WTC11 (cell line): ENCODE measurements around the gene PARD3B. TPM values are rescaled to one million over a fixed set of nuclear protein-coding genes. Genes with fewer than 3 reads are reported as not detected.

ENCODE experiments used
- ATAC-seq: fragments of 200-7000 bp; cut with Tn5 transposase; 2 replicates; pipeline ENCODE4 v1.10.0; 2021; ENCODE audit warnings: mild to moderate bottlenecking, moderate library complexity
- CTCF ChIA-PET: fragments of 300-600 bp; sonication (Branson Sonifier 250); formaldehyde crosslinking; loops from one replicate; lab custom pipeline; 2021; ENCODE audit warnings: antibody characterized with exemption; lab: Charles Lee
- POLR2A ChIA-PET: fragments of 350-600 bp; sonication (Branson Sonifier 250); formaldehyde crosslinking; loops from one replicate; lab custom pipeline; 2021; ENCODE audit warnings: antibody characterized with exemption; lab: Charles Lee
- DNase-seq: peaks from one replicate; pipeline ENCODE4 v3.0.0; 2021; ENCODE audit warnings: low spot score
- H3K27ac Mint-ChIP-seq: 2 replicates; pipeline ENCODE4 v1.8.0; 2021; ENCODE audit warnings: mixed read lengths
- H3K27me3 Mint-ChIP-seq: 2 replicates; pipeline ENCODE4 v1.8.0; 2021; ENCODE audit warnings: low read depth, mild to moderate bottlenecking, moderate library complexity, mixed read lengths
- H3K36me3 Mint-ChIP-seq: 2 replicates; pipeline ENCODE4 v1.8.0; 2021; ENCODE audit warnings: mixed read lengths
- H3K4me1 Mint-ChIP-seq: 2 replicates; pipeline ENCODE4 v1.8.0; 2022; ENCODE audit warnings: mixed read lengths
- H3K4me3 Mint-ChIP-seq: 2 replicates; pipeline ENCODE4 v1.8.0; 2021; ENCODE audit warnings: mild to moderate bottlenecking, moderate library complexity, mixed read lengths
- H3K9me3 Mint-ChIP-seq: 2 replicates; pipeline ENCODE4 v1.8.0; 2021; ENCODE audit warnings: mixed read lengths
- ATF1 ChIP-seq: sonication (generic); formaldehyde crosslinking; IDR thresholded peaks from 2 replicates; pipeline ENCODE4 v1.8.1; 2023; ENCODE audit warnings: mild to moderate bottlenecking, moderate library complexity, missing genetic modification reagents
- ATF2 ChIP-seq: sonication (generic); formaldehyde crosslinking; IDR thresholded peaks from 2 replicates; pipeline ENCODE4 v1.8.1; 2022; ENCODE audit warnings: low read depth, missing genetic modification reagents, borderline replicate concordance
- ATF3 ChIP-seq: sonication (generic); formaldehyde crosslinking; conservative IDR thresholded peaks from 2 replicates; pipeline ENCODE4 v1.8.1; 2022; ENCODE audit warnings: mild to moderate bottlenecking, missing genetic modification reagents
- CREM ChIP-seq: sonication (generic); formaldehyde crosslinking; IDR thresholded peaks from 2 replicates; pipeline ENCODE4 v1.8.1; 2022; ENCODE audit warnings: mild to moderate bottlenecking, missing genetic modification reagents, moderate library complexity
- ESRRA ChIP-seq: sonication (generic); formaldehyde crosslinking; IDR thresholded peaks from 2 replicates; pipeline ENCODE4 v1.8.1; 2022; ENCODE audit warnings: mild to moderate bottlenecking, missing genetic modification reagents, borderline replicate concordance
- FOXJ3 ChIP-seq: sonication (generic); formaldehyde crosslinking; IDR thresholded peaks from 2 replicates; pipeline ENCODE4 v1.9.0; 2021; ENCODE audit warnings: missing genetic modification reagents, mild to moderate bottlenecking, borderline replicate concordance
- GTF2I ChIP-seq: fragments of 250-450 bp; sonication (Bioruptor Pico); conservative IDR thresholded peaks from 2 replicates; pipeline ENCODE4 v1.4.0; 2021; ENCODE audit warnings: mild to moderate bottlenecking
- IRF2 ChIP-seq: sonication (generic); formaldehyde crosslinking; IDR thresholded peaks from 2 replicates; pipeline ENCODE4 v1.8.0; 2022; ENCODE audit warnings: low read depth, missing genetic modification reagents, borderline replicate concordance
- JAZF1 ChIP-seq: fragments of 250-450 bp; sonication (Bioruptor Pico); IDR thresholded peaks from 2 replicates; pipeline ENCODE4 v1.9.0; 2021; ENCODE audit warnings: moderate library complexity, mild to moderate bottlenecking, inconsistent platforms
- KAT7 ChIP-seq: sonication (generic); formaldehyde crosslinking; IDR thresholded peaks from 2 replicates; pipeline ENCODE4 v1.8.1; 2023; ENCODE audit warnings: missing genetic modification reagents, mild to moderate bottlenecking, borderline replicate concordance
- MAX ChIP-seq: sonication (generic); formaldehyde crosslinking; IDR thresholded peaks from 2 replicates; pipeline ENCODE4 v1.8.0; 2022; ENCODE audit warnings: mild to moderate bottlenecking, missing genetic modification reagents
- MLX ChIP-seq: sonication (generic); formaldehyde crosslinking; IDR thresholded peaks from 2 replicates; pipeline ENCODE4 v1.8.1; 2023; ENCODE audit warnings: mild to moderate bottlenecking, missing genetic modification reagents, moderate library complexity
- MYBL2 ChIP-seq: sonication (generic); formaldehyde crosslinking; IDR thresholded peaks from 2 replicates; pipeline ENCODE4 v1.8.1; 2023; ENCODE audit warnings: mild to moderate bottlenecking, moderate library complexity, missing genetic modification reagents
- NFATC4 ChIP-seq: fragments of 250-450 bp; sonication (Bioruptor Pico); IDR thresholded peaks from 2 replicates; pipeline ENCODE4 v1.9.0; 2021; ENCODE audit warnings: mild to moderate bottlenecking
- NFYB ChIP-seq: sonication (generic); formaldehyde crosslinking; conservative IDR thresholded peaks from 2 replicates; pipeline ENCODE4 v1.8.0; 2022; ENCODE audit warnings: low read depth, missing genetic modification reagents
- NR1H2 ChIP-seq: sonication (generic); formaldehyde crosslinking; IDR thresholded peaks from 2 replicates; pipeline ENCODE4 v1.9.0; 2021; ENCODE audit warnings: mild to moderate bottlenecking, moderate library complexity, missing genetic modification reagents
- SP1 ChIP-seq: sonication (generic); formaldehyde crosslinking; conservative IDR thresholded peaks from 2 replicates; pipeline ENCODE4 v1.8.1; 2022; ENCODE audit warnings: missing genetic modification reagents
- STAT6 ChIP-seq: sonication (generic); formaldehyde crosslinking; conservative IDR thresholded peaks from 2 replicates; pipeline ENCODE4 v1.8.1; 2023; ENCODE audit warnings: mild to moderate bottlenecking, low read depth, missing genetic modification reagents, moderate library complexity
- TEAD4 ChIP-seq: sonication (generic); formaldehyde crosslinking; IDR thresholded peaks from 2 replicates; pipeline ENCODE4 v1.8.0; 2022; ENCODE audit warnings: mild to moderate bottlenecking, missing genetic modification reagents
- TP53 ChIP-seq: sonication (generic); formaldehyde crosslinking; IDR thresholded peaks from 2 replicates; pipeline ENCODE4 v1.8.1; 2023; ENCODE audit warnings: mild to moderate bottlenecking, missing genetic modification reagents
- USF2 ChIP-seq: sonication (generic); formaldehyde crosslinking; IDR thresholded peaks from 2 replicates; pipeline ENCODE4 v1.8.1; 2023; ENCODE audit warnings: mild to moderate bottlenecking, missing genetic modification reagents, moderate library complexity
- ZBTB21 ChIP-seq: sonication (generic); formaldehyde crosslinking; IDR thresholded peaks from 2 replicates; pipeline ENCODE4 v1.8.1; 2023; ENCODE audit warnings: mild to moderate bottlenecking, missing genetic modification reagents, borderline replicate concordance
- ZNF219 ChIP-seq: sonication (generic); formaldehyde crosslinking; IDR thresholded peaks from 2 replicates; pipeline ENCODE4 v1.8.0; 2023; ENCODE audit warnings: missing genetic modification reagents, mild to moderate bottlenecking, borderline replicate concordance
- ZNF317 ChIP-seq: sonication (generic); formaldehyde crosslinking; IDR thresholded peaks from 2 replicates; pipeline ENCODE4 v1.8.1; 2023; ENCODE audit warnings: low read depth, mild to moderate bottlenecking, moderate library complexity, missing genetic modification reagents, borderline replicate concordance
- ZNF396 ChIP-seq: fragments of 250-450 bp; sonication (Bioruptor Pico); IDR thresholded peaks from 2 replicates; pipeline ENCODE4 v1.8.0; 2021; ENCODE audit warnings: mild to moderate bottlenecking, moderate library complexity, borderline replicate concordance
- ZNF423 ChIP-seq: fragments of 250-450 bp; sonication (Bioruptor Pico); IDR thresholded peaks from 2 replicates; pipeline ENCODE4 v2.1.2; 2022; ENCODE audit warnings: mild to moderate bottlenecking, moderate library complexity
- ZNF512 ChIP-seq: sonication (generic); formaldehyde crosslinking; IDR thresholded peaks from 2 replicates; pipeline ENCODE4 v1.8.1; 2022; ENCODE audit warnings: missing genetic modification reagents, borderline replicate concordance
- ZNF671 ChIP-seq: fragments of 250-450 bp; sonication (Bioruptor Pico); IDR thresholded peaks from 2 replicates; pipeline ENCODE4 v1.8.0; 2021; ENCODE audit warnings: mild to moderate bottlenecking
- total RNA-seq: library from RNA; stranded (reverse); gene quantifications from 3 replicates; pipeline ENCODE4 v1.2.3, GENCODE V29; 2021

Gene PARD3B
- total RNA-seq, 1 experiment from 2014 or later = 5.6 TPM

- no peak overlapping the region for H3K4me3 Mint-ChIP-seq
- no peak overlapping the region for H3K27ac Mint-ChIP-seq
- H3K9me3 Mint-ChIP-seq = no peaks in the 10 kb centered on the region
- ATAC-seq (no peak), DNase-seq (no peak)
- H3K36me3 Mint-ChIP-seq = no peaks in the 10 kb centered on the region
- ChIA-PET POLR2A (no interaction called here), CTCF (no interaction called here)
- no peaks in the 10 kb centered on the region for H3K27me3 Mint-ChIP-seq
- TF ChIP-seq ZNF396 (CRISPR knock-in tag) (no peak), FOXJ3 (CRISPR knock-in tag) (no peak), SP1 (CRISPR knock-in tag) (no peak), NFATC4 (CRISPR knock-in tag) (no peak), NR1H2 (CRISPR knock-in tag) (no peak), ZNF423 (CRISPR knock-in tag) (no peak), TP53 (CRISPR knock-in tag) (no peak), ZNF671 (CRISPR knock-in tag) (no peak), KAT7 (CRISPR knock-in tag) (no peak), TEAD4 (CRISPR knock-in tag) (no peak), USF2 (CRISPR knock-in tag) (no peak), ATF1 (CRISPR knock-in tag) (no peak), MAX (CRISPR knock-in tag) (no peak), ESRRA (no peak), ATF3 (no peak), MLX (no peak), STAT6 (no peak), IRF2 (CRISPR knock-in tag) (no peak)
- H3K4me1 Mint-ChIP-seq = no peaks in the 10 kb centered on the region
These were observed 39.8 kb upstream of the PARD3B start for GRCh38 chr2:204505488-204505887.

- no peak overlapping the region for H3K27ac Mint-ChIP-seq
- ATAC-seq = no peak
- no peak overlapping the region for H3K4me3 Mint-ChIP-seq
- DNase-seq = no peak
- H3K36me3 Mint-ChIP-seq = no peaks in the 10 kb centered on the region
- H3K4me1 Mint-ChIP-seq = no peaks in the 10 kb centered on the region
- POLR2A ChIA-PET = no interaction called here
- no peaks in the 10 kb centered on the region for H3K27me3 Mint-ChIP-seq
- no peaks in the 10 kb centered on the region for H3K9me3 Mint-ChIP-seq
- no peak for TF ChIP-seq MYBL2
- TF ChIP-seq IRF2 (CRISPR knock-in tag) = no peak
- TF ChIP-seq ZNF317 (CRISPR knock-in tag) = no peak
- TF ChIP-seq NR1H2 (CRISPR knock-in tag) = no peak
- TF ChIP-seq ATF2 (CRISPR knock-in tag) = no peak
- no peak for TF ChIP-seq ZBTB21 (CRISPR knock-in tag)
- no peak for TF ChIP-seq NFYB (CRISPR knock-in tag)
- TF ChIP-seq JAZF1 = no peak
- no peak for TF ChIP-seq TP53 (CRISPR knock-in tag)
- no peak for TF ChIP-seq ZNF219 (CRISPR knock-in tag)
- no peak for TF ChIP-seq ZNF423 (CRISPR knock-in tag)
- TF ChIP-seq CREM = no peak
- TF ChIP-seq ZNF512 = no peak
- TF ChIP-seq GTF2I = no peak
- TF ChIP-seq MAX (CRISPR knock-in tag) = no peak
- CTCF ChIA-PET = no interaction called here
These were observed 39.3 kb upstream of the PARD3B start for GRCh38 chr2:204505946-204506345.
